GM18858 (cell line): ENCODE results near the gene KANSL1.
"Not testable (repeated sequence)": the region's sequence is repeated elsewhere in the genome, so short reads cannot be mapped to it uniquely, and the experiment has no call there.

Source experiments
- ATAC-seq: cut with Tn5 transposase; IDR thresholded peaks from one replicate; pipeline ENCODE4 v1.9.1; 2021; ENCODE audit not compliant: unreplicated experiment

Gene KANSL1

GRCh38 chr17:46026166-46027047, 166.8 kb downstream of the KANSL1 start:
- ATAC-seq: no peak

GRCh38 chr17:46025510-46026165, 167.6 kb downstream of the KANSL1 start:
- no peak for ATAC-seq

- ATAC-seq: no peak
These were observed 168.2 kb downstream of the KANSL1 start for GRCh38 chr17:46025060-46025459.

GRCh38 chr17:46024590-46024989, 168.6 kb downstream of the KANSL1 start:
- no peak for ATAC-seq

DNA sequence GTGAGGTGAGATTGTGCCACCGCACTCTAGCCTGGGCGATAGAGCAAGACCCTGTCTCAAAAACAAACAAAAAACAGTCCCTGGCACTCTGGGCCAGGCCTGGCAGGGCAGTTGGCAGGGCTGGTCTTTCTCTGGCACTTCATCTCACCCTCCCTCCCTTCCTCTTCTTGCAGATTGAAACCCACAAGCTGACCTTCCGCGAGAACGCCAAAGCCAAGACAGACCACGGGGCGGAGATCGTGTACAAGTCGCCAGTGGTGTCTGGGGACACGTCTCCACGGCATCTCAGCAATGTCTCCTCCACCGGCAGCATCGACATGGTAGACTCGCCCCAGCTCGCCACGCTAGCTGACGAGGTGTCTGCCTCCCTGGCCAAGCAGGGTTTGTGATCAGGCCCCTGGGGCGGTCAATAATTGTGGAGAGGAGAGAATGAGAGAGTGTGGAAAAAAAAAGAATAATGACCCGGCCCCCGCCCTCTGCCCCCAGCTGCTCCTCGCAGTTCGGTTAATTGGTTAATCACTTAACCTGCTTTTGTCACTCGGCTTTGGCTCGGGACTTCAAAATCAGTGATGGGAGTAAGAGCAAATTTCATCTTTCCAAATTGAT, 169.3 kb downstream of the KANSL1 start:
- ATAC-seq: no peak

DNA sequence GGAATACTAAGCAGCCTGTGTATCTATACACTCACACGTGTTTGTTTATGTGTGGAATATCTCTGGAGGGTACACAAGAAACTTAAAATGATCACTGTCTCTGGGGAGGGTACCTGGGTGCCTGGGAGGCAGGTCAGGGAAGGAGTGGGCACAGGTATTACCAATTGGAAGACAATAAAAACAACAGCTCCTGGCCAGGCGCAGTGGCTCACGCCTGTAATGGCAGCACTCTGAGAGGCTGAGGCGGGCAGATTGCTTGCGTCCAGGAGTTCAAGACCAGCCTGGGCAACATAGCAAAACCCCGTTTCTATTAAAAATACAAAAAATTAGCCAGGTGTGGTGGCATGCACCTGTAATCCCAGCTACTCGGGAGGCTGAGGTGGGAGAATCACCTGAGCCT, 169.9 kb downstream of the KANSL1 start:
- not testable (repeated sequence) for ATAC-seq

- no peak for ATAC-seq
These were observed 172.2 kb downstream of the KANSL1 start for GRCh38 chr17:46020998-46021397.

DNA sequence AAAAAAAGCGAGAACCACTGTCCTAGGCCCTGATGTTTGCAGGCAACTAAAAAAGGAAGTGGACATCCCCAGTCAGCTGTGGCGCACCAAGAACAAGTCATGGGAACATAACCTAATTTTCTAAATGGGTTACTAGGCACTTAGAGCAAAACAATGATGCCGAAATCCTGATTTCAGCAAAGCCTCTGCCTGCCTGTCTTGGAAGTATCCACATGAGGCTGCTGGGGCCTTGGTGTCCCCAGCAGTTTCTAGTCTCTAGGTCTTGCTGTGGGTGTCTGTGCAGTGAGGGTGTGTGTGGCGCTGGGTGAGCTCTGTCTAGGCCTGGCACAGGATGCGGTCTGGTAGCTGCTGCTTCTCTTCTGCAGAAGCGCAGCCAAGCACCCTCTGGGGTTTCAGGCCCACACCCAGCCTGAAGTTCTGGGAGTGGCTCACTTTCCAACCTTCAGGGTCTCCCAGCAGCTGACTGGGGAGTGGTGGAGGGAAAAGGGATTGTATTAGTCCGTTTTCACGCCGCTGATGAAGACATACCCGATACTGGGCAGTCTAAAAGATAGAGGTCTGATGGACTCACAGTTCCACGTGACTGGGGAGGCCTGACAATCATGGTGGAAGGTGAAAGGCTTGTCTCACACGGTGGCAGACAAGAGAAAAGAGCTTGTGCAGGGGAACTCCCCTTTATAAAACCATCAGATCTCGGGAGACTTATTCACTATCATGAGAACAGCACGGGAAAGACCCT, 173.0 kb downstream of the KANSL1 start:
- no peak for ATAC-seq

DNA sequence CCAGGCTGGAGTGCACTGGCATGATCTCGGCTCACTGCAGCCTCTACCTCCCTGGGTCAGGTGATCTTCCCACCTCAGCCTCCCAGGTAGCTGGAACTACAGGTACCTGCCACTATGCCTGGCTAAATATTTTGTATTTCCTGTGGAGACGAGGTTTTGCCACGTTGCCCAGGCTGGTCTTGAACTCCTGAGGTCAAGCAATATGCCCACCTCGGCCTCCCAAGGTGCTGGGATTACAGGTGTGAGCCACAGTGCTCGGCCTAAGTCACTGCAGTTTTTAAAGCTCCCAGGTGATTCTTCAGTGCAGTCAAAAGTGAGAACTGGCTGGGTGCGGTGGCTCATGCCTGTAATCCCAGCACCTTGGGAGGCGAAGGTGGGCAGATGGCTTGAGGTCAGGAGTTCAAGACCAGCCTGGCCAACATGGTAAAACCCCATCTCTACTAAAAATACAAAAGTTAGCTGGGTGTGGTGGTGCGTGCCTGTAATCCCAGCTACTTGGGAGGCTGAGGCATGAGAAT, 173.8 kb downstream of the KANSL1 start:
- ATAC-seq: not testable (repeated sequence)

GRCh38 chr17:46013502-46014165, 179.6 kb downstream of the KANSL1 start:
- no peak for ATAC-seq

GRCh38 chr17:46013127-46013501, 180.1 kb downstream of the KANSL1 start:
- ATAC-seq: no peak

DNA sequence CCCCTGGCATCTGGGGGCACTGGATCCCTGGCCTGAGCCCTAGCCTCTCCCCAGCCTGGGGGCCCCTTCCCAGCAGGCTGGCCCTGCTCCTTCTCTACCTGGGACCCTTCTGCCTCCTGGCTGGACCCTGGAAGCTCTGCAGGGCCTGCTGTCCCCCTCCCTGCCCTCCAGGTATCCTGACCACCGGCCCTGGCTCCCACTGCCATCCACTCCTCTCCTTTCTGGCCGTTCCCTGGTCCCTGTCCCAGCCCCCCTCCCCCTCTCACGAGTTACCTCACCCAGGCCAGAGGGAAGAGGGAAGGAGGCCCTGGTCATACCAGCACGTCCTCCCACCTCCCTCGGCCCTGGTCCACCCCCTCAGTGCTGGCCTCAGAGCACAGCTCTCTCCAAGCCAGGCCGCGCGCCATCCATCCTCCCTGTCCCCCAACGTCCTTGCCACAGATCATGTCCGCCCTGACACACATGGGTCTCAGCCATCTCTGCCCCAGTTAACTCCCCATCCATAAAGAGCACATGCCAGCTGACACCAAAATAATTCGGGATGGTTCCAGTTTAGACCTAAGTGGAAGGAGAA, 180.6 kb downstream of the KANSL1 start:
- ATAC-seq: no peak

- no peak for ATAC-seq
These were observed 181.3 kb downstream of the KANSL1 start for GRCh38 chr17:46011711-46012505.

- no peak for ATAC-seq
These were observed 182.5 kb downstream of the KANSL1 start for GRCh38 chr17:46010597-46011186.

DNA sequence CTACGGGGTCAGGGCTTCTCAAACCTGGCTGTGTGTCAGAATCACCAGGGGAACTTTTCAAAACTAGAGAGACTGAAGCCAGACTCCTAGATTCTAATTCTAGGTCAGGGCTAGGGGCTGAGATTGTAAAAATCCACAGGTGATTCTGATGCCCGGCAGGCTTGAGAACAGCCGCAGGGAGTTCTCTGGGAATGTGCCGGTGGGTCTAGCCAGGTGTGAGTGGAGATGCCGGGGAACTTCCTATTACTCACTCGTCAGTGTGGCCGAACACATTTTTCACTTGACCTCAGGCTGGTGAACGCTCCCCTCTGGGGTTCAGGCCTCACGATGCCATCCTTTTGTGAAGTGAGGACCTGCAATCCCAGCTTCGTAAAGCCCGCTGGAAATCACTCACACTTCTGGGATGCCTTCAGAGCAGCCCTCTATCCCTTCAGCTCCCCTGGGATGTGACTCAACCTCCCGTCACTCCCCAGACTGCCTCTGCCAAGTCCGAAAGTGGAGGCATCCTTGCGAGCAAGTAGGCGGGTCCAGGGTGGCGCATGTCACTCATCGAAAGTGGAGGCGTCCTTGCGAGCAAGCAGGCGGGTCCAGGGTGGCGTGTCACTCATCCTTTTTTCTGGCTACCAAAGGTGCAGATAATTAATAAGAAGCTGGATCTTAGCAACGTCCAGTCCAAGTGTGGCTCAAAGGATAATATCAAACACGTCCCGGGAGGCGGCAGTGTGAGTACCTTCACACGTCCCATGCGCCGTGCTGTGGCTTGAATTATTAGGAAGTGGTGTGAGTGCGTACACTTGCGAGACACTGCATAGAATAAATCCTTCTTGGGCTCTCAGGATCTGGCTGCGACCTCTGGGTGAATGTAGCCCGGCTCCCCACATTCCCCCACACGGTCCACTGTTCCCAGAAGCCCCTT, 183.3 kb downstream of the KANSL1 start:
- ATAC-seq: no peak

- no peak for ATAC-seq
These were observed 184.6 kb downstream of the KANSL1 start for GRCh38 chr17:46008591-46008990.

DNA sequence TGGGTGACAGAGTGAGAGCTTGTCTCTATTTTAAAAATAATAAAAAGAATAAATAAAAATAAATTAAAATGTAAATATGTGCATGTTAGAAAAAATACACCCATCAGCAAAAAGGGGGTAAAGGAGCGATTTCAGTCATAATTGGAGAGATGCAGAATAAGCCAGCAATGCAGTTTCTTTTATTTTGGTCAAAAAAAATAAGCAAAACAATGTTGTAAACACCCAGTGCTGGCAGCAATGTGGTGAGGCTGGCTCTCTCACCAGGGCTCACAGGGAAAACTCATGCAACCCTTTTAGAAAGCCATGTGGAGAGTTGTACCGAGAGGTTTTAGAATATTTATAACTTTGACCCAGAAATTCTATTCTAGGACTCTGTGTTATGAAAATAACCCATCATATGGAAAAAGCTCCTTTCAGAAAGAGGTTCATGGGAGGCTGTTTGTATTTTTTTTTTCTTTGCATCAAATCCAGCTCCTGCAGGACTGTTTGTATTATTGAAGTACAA, 185.7 kb downstream of the KANSL1 start:
- ATAC-seq: no peak

DNA sequence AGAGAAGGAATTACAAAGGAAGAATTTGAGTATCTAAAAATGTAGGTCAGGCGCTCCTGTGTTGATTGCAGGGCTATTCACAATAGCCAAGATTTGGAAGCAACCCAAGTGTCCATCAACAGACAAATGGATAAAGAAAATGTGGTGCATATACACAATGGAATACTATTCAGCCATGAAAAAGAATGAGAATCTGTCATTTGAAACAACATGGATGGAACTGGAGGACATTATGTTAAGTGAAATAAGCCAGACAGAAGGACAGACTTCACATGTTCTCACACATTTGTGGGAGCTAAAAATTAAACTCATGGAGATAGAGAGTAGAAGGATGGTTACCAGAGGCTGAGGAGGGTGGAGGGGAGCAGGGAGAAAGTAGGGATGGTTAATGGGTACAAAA, 187.1 kb downstream of the KANSL1 start:
- ATAC-seq: not testable (repeated sequence)
